ENCODE measurements around the gene GRK3.
"Not testable (repeated sequence)": the region's sequence is repeated elsewhere in the genome, so short reads cannot be mapped to it uniquely, and the experiment has no call there.

GRK3 gene

DNA sequence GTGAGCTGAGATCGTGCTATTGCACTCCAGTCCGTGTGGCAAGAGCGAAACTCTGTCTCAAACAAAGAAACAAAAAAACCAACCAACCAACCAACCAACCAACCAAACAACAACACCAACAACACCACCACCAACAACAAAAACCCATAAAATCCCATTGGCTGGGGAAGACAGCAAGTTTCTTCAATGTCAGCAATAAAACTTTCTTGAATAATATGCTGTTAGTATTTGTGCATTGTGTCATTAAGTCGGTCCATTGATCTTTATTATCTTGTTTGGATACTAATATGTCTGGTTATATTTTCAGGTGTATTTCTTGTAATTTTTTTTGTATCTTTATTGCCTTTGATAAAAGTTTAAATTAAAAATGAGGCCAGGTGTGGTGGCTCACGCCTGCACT lies 9.4 kb downstream of the GRK3 start:
- DNase-seq, result no peak

DNA sequence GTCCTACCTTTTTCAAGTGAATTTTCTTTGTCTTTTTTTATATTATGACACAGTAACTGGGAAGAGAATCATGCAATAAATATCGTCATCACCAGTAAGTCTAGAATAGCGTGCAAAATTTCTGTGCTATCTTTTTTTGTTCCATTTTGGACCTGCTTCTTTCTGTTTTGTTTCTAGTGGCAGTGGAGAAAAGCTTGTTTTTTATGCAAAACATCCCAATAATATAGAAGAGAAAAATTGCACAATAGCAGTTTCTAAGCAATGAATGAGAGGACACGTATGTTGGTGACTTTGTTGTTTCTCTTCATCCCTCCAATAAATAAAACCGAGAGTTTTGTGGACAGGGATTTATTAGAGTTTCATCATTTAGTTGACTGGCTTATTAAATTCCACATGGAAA lies 10.3 kb downstream of the GRK3 start:
- no peak for DNase-seq

DNA sequence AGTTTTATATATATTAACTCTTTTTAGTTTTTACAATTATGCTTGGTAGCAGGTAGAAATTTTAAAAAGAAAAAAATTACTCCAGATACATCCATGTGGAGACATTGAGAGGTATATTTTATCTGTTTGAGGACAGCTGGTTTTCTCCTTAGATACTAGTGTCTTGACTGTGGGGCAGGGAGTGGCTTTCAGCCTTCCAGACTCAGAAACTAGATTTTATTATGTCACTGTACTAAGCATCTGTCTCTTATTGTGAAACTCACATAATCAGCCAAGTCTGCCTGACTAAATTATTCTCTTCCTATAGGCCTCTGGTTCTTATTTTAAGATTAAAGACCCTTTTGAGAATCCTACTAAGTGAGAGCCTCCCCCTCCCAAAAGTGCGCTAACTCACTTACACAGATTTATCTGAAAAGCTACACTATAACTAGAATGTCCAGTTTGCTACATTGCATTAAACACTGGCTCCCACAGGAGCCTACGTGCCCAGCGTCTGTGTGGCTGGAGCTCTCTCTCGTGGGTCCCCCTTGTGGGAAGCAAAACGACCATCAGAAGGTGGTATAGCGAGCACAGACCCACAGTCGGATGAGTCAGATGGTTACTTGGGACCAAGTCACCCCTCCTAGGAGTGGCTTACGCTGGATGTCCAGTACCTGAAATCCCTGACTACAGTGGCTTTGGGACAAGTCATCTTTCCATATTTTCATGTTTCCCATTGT lies 11.4 kb downstream of the GRK3 start:
- not testable (repeated sequence) for DNase-seq

DNA sequence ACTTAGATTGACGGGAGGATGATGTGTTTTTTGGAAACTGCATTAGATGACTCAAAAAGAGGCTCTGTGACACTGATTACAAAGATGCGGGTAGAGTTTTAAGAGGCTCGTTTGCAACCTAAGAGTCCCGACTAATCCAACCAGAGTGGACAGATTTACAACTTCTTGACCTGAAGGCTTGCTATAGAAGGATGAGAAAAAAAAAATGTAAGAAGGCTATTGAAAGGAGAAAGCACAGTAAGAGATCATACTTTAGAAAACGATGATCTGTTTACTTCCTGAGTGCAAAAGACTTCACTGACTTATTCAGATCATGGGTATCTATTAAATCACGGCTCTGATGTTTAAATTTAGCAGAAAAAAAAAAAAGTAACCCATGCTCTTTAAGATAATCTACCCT lies 17.0 kb downstream of the GRK3 start:
- not testable (repeated sequence) for DNase-seq

DNA sequence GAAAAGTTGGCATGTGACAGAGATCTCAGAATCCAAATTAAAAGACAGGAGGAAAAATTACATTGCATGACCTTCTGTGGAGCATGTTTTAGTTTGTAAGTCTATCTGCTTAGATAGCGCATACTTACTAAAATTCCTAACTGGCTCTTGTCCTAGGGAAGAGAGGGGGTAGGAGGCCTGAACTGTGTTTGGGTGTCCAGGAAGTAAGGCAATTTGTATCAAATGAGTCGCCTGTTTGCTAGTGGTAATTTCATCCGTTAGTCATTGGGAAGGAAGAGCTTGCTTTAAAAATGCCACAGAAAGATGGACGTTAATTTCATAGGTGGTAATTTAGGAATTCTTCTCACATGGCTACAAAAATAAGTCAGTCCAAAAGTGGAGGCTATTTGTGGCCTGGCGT lies 18.5 kb downstream of the GRK3 start:
- no peak for DNase-seq

DNA sequence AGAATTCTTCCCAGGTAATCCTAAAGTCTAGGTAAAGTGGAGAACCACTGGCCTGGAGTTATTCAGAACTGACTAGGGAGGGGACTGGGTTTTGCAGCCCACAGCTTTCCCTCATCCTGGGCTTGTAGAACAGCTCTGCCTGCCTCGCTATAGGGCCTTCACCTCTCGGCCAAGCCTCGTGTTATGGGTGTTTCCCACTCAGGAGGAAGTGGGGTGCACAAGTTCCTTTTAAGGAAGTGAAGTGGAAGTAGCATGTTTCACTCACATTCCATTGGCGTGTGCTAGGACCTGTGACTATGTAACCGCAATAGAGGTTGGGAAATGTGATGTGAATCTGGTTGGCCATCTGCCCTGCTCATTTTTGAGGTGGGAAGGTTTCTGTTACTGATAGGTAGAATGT lies 20.5 kb downstream of the GRK3 start:
- DNase-seq, result not testable (repeated sequence)

DNA sequence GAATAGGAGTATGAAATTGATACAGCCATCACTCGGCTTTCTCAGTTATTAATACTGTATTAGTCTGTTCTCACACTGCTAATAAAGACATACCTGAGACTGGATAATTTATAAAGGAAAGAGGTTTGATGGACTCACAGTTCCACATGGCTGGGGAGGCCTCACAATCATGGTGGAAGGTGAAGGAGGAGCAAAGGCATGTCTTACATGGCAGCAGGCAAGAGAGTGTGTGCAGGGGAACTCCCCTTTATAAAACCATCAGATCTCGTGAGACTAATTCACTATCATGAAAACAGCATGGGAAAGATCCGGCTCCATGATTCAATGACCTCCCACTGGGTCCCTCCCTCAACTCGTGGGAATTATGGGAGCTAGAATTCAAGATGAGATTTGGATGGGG lies 25.2 kb downstream of the GRK3 start:
- not testable (repeated sequence) for DNase-seq

DNA sequence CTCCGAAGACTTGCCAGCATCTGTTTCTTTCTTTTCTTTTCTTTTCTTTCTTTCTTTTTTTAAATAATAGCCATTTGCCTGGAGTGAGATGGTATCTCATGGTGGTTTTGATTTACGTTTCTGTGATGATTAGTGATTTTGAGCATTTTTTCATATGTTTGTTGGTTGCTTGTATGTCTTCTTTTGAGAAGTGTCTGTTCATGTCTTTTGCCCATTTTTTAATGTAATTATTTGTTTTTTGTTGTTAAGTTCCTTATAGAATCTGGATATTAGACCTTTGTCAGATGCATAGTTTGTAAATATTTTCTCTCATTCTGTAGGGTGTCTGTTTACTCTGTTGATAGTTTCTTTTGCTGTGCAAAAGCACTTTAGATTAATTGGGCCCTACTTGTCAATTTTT lies 28.8 kb downstream of the GRK3 start:
- DNase-seq, result not testable (repeated sequence)

DNA sequence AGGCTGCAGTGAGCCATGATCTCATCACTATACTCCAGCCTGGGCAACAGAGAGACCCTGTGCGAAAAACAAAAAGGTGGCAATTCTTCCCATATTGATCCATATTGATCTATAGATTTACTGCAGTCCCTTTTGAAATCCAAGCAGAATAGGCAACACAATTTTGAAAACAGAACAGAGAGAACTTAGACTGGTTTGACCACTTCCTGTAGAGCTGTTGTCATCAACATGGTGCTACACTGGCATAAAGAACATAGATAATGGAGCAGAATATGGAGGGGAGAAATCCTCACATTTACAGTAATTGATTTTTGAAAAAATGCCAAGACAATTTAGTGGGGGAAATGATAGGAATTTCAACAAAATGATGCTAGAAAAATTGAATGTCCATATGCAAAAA lies 34.1 kb downstream of the GRK3 start:
- no peak for DNase-seq

DNA sequence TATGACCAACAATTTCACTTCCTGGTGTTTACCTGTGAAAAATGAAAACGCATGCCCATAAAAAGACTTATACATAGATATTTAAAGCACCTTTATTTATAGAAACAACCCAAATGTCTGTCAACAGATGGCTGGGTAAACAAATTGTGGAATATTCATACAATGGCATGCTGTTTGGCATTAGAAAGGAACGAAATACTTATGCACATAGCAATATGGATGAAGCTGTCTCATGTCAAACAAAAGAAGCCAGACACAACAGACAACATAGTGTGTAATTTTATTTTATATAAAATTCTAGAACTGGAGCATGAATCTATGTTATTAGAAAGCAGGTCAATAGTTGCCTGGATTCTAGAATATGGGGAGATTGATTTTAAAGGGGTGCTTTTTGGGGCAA lies 38.0 kb downstream of the GRK3 start:
- no peak for DNase-seq

DNA sequence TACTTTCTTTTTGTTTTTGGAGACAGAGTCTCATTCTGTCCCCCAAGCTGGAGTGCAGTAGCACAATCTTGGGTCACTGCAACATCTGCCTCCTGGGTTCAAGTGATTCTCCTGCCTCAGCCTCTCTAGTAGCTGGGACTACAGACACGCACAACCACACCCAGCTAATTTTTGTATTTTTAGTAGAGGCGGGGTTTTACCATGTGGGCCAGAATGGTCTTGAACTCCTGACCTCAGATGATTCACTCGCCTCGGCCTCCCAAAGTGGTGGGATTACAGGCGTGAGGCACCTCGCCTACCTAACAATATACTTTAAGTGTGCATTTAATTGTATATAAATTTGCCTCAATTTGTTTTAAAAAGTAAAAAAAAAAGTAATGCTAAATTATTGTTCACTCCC lies 38.4 kb downstream of the GRK3 start:
- DNase-seq, result no peak

DNA sequence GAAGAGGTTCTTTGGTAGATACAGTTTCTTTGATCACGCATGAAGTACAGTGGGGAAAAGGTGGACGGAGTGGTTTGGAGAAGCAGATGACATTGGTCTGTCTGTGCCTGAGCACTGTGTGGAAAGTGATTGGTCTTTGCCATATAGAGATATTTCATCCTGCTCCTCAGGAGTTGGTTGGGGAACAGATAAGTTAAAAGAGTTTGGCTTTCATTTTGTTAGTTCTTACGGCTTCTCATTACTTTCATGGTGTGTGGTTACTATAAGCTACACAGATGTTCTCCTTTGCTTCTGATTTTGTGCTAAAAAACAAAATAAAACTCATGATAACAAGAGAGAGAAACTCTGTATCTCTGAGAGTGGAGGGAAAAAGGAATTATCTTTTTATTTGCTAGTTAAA lies 40.7 kb downstream of the GRK3 start:
- DNase-seq, result not testable (repeated sequence)

DNA sequence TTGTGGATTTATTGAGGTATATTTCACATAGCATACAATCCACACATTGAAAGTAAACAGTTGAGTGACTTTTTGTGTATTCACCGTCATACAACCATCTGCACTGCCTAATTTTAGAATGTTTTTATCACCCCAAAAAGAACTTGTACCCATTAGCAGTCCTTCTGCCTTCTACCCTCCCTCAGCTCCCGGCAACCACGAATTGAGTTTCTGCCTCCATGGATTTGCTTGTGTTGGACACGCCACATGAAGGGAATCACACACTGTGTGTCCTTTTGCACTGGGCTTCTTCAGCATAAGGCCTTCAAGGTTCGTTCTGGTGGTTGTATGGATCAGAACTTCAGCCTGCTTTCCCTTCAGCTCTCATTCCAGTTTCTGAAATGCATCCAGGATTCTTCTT lies 41.1 kb downstream of the GRK3 start:
- DNase-seq, result not testable (repeated sequence)

DNA sequence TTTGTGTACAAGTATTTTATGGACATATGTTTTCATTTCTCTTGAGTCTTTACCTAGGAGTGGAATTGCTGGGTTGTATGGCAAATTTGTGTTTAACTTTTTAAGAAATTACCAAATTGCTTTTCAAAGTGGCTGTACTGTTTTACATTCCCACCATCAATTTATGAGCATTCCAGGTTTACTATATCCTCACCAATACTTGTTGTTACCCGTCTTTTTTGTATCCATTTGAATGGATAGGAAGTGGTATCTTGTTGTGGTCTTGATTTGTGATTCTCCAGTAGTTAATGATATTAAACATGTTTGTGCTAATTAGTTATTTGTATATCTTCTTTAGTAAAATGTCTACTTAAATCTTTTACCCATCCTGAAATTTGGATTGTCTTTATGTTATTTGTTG lies 46.8 kb downstream of the GRK3 start:
- not testable (repeated sequence) for DNase-seq

DNA sequence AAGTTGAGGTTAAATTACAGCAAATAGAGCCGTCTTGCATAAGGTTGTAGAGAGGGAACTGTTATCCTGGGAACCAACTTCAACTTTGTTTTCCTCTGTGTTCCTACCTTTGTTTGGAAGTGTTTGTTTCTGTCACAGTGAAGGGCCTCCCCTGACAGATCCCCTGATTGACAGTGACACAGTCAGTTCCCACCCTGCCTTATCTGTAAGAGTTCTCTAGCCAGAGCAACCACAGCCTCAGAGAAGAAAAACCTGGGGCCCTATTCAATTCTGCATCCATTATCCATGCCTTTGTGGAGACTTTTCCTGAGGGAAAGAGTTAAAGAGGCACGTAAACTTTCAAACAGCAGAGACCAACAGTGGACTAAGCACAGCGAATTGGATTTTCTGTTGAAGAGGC lies 48.7 kb downstream of the GRK3 start:
- DNase-seq, result not testable (repeated sequence)

DNA sequence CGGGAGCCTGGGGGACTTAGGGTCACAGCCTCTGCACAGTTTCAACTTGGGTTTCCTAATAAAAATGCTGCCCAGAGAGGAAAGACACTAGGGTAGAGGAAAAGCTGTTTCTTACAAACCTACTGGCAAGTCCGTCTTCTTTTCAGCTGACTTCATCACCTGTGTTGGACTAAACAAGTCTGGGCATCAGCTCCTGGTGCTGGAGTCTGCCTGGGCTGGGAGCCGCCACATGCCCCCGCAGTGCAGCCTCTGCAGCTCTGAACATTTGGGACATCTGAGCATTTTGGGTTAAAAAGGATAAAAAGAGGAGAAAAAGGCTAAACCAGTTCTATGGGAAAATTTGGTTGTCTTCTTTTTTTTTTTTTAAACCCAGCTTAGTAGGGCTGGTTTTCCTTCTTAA lies 49.1 kb downstream of the GRK3 start:
- DNase-seq, result not testable (repeated sequence)

DNA sequence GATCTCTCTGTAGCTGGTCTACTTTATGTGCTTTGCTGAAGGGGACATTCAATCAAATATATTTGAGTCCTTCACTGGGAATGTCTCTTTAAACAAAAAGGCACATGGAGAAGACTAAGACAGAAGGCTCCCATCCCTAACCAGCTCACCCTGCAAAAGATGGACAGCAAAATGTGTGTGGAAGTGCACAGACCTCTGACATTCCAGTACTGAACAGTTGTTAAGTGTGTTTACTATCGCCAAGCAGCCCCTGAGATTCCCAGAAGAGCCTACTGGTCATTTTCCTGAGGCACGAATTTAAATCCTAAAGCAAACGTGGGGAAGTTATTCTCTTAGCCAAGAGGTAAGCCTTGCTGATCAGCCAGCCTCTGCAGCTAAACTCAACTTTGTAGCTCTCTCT lies 50.3 kb downstream of the GRK3 start:
- not testable (repeated sequence) for DNase-seq

DNA sequence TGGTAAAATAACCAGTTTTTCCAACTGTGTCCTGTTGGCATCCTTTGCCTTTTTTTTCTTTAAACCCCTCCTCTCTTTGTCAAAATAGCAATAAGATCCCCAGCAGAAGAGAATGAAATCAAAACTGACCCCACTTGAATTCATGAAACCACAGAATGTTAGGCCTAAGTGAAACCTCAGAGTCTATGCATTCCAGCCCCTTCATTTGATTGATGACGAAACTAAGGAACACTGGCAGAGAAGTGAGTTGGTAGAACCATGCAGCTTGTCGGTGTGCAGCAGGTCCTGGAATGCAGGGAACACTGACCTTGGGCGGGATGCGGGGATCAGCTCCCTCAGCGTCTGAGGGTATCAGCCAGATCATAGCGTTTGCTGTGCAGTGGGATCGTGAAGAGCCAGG lies 57.5 kb downstream of the GRK3 start:
- DNase-seq, result no peak

DNA sequence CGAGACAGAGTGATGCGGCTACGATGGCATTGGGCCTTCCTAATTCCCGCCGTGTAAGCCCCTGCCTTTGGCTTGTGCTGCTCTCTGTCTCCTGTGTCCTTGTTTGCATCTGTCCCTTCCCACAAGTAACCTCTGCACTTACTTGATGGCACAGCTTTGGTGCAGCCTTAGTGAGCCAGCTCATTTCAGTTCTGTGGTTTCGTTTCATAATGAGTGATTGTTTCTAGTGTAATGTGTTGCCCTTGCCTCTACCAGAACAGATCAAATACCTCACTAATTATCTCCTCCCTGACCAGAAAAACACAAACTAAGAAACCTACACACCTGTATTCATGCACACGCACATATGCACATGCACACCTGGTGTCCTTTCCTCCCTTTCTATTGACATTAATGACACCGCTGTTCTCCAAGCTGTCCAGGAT lies 58.8 kb downstream of the GRK3 start:
- no peak for DNase-seq

DNA sequence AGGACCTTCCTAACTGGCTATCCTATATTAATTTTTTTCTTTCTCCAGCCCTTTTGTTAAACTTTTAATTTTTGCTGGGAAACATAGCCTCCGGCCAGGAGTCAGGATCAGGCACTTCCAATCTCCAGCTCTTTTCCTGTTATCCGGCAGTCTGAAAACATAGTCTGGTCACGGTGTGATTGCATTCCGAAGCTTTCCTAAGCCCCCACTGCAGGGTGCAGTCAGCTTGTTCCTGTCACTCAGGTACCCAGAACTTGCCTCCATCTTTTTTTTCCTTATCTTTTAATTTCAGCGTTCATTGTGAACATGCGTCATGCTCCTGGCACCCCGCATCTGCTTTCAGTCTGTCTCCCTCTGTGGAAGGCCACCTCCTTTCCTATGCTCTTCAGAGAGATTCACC lies 59.4 kb downstream of the GRK3 start:
- no peak for DNase-seq

DNA sequence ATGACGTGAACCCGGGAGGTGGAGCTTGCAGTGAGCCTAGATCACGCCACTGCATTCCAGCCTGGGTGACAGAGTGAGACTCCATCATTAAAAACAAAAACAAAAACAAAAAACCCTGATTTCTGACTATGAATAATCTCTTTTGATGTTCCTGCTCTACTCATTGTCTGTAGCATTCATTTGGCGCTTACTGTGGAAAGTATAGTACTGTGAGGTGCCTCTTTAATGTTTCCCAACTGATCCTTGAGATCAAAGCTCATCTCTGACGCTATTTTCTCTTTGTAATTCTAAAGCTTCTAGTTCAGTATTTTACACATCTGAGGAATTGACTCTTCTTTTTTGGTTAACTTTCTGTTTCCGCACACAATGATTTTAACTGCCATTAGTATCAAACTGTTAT lies 60.0 kb downstream of the GRK3 start:
- DNase-seq, result no peak

DNA sequence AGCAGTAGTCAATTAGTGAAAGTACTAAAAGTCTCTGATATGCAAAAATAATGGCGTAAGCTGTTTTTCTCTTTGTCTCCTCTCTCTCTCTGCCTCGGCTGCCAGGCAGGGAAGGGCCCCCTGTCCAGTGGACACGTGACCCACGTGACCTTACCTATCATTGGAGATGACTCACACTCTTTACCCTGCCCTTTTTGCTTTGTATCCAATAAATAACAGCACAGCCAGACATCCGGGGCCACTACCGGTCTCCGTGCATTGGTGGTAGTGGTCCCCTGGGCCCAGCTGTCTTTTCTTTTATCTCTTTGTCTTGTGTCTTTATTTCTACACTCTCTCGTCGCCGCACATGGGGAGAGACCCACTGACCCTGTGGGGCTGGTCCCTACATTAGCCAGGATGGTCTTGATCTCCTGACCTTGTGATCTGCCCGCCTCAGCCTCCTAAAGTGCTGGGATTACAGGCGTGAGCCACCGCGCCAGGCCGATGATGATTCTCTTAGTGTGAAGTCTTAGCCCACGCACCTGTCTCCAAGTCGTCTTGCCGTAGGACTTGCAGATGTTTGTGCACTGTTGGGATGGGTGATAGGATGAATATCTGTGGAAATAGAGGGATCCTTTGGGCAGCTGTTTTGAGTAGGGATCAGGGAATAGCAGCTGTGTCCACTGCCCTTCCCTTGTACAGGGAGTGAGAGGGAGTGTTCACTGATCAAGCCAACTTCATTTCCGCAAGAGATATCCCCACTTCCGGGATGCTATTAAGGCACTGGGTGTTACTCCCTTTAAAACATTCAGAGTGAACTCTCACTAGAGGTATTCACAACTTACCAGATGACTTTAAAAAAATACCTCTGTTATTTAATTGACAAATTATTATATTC lies 61.5 kb downstream of the GRK3 start:
- DNase-seq, result not testable (repeated sequence)

DNA sequence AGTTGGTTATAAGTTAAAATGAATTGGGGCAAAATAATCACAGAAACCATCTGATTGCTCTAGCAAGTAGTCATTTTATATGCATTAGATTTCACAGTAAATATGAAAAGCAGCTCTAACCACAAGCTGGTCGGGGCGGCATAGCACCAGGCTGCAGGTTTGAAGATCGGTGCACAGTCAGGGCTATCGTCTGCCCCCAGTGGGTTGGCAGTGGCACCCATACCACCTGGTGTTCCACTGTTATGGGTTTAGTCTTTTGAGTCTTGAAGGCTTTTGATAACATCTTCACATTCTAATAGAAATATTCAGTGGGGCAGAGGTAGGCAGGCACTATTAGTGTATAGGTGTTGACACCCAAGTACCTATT lies 62.1 kb downstream of the GRK3 start:
- no peak for DNase-seq

DNA sequence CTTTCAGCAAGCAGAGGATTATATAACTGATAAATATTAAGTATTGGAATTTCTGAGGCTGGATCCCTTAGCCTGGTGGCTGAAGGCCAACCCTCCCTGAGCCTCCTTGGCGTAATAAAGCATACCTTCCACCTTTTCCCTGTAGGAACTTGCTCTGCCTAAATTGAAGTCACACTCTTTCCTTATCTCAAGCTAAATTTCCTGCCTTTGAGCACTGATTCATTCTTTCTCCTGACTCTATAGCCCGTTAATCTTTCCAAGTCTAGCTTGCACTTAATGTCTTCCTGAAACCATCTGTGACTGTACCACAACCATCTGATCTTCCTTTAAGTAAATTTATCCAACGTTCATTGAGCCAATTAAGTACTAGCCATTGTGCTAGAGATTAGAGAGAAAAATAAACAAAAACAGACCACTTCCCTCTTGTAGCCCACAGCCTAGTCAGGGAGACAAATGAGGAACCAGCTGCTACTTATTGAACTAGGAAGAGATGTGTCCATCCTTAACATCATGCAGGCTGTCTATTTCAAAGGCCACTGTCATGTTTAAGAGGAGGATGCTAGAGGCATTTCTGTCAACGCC lies 62.9 kb downstream of the GRK3 start:
- DNase-seq, result no peak

All from stimulated activated CD4-positive, alpha-beta T cell treated with anti-CD3 and anti-CD28 coated beads, Interleukin-4, amount 100 ng/mL, for 24 hours (primary cell).